GM12878 (cell line): ENCODE measurements around the gene PITPNM1.

Experiments used
- CBX5 ChIP-seq: sonication (generic); IDR thresholded peaks from 2 replicates; pipeline ENCODE4 v1.6.1; 2016; ENCODE audit warnings: low read depth, moderate library complexity, mild to moderate bottlenecking, inconsistent platforms
- CTCF ChIP-seq, 3 experiments: IDR thresholded peaks in 2 of 3; conservative IDR thresholded peaks in 1 of 3; 2 replicates each; pipeline ENCODE4 v1.5.1; 2011; ENCODE audit warnings: low read depth in 3 of 3, low read length in 3 of 3, mild to moderate bottlenecking in 3 of 3, control low read depth in 2 of 3, moderate library complexity in 2 of 3, inconsistent platforms in 1 of 3, mixed read lengths in 1 of 3; ENCODE audit not compliant: control insufficient read depth in 2 of 3, insufficient read depth in 1 of 3; ENCODE audit errors: extremely low read depth in 1 of 3
- PAX8 ChIP-seq: fragments of 450-650 bp; IDR thresholded peaks from 2 replicates; pipeline ENCODE4 v1.6.1; 2017; ENCODE audit warnings: mild to moderate bottlenecking, moderate library complexity
- PKNOX1 ChIP-seq: fragments of 450-650 bp; IDR thresholded peaks from 2 replicates; pipeline ENCODE4 v1.6.1; 2016; ENCODE audit warnings: mild to moderate bottlenecking
- POLR2A ChIP-seq: IDR thresholded peaks from 2 replicates; pipeline ENCODE4 v1.6.1; 2011; ENCODE audit warnings: low read depth, mild to moderate bottlenecking, low read length

DNA sequence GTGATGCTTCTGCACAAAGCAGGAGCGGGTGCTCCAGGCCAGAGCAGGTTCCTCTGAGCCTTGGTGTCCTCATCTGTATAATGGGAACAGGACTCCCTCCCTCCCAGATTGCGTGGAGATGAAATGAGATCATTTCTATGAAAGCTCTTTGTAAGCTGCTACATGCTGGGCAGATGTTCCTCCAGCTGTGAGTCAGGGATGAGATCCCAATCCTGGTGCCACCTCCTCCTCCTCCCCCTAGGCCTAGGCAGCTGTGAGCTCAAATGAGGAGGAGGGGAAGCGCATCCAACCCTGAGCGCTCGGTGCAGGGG lies 25.1 kb upstream of the PITPNM1 start:
- TF ChIP-seq POLR2A (no peak), CTCF (IDR thresholded peaks at IDR 0.05 in 2 of 3, conservative IDR thresholded peaks at IDR 0.05 in 1 of 3; ENCODE audit: control insufficient read depth in 2 of 3, extremely low read depth in 1 of 3, insufficient read depth in 1 of 3, low read depth in 3 of 3, low read length in 3 of 3) (no peak), CBX5 (no peak), PKNOX1 (no peak), PAX8 (no peak)
